Measurements from ENCODE around the gene ZRSR2.
"Not testable (repeated sequence)": the region's sequence is repeated elsewhere in the genome, so short reads cannot be mapped to it uniquely, and the experiment has no call there.

Gene ZRSR2

GRCh38 chrX:15790769-15791290, 546 bp downstream of the ZRSR2 start:
- DNase-seq: peak in 1 of 10 donors; percentile 2
- intact Hi-C loops (cut with DNase I): no loop called here

- no peak for DNase-seq
- intact Hi-C loops (cut with DNase I): no loop called here
Observed at GRCh38 chrX:15797707-15798106, 7.4 kb downstream of the ZRSR2 start.

DNA sequence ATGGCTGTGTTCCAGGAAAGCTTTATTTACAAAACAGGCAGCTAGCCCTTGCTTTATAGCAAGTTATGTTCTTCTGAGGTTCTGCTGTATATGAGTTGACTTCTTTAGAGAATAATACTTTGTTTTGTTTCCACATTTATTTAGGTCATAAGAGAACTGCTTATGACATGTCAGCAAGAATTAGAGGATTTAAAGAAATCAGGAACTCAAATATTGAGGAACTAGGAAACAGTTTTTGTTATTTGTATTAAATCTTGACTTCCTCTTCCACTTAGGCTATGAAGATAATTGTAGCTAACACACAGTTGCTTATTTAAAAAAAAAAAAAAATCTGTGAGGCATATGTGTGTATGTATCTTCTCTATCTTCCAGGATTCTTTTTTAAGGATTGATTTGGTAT, 14.3 kb downstream of the ZRSR2 start:
- no peak for DNase-seq
- intact Hi-C loops (cut with DNase I): no loop called here

DNA sequence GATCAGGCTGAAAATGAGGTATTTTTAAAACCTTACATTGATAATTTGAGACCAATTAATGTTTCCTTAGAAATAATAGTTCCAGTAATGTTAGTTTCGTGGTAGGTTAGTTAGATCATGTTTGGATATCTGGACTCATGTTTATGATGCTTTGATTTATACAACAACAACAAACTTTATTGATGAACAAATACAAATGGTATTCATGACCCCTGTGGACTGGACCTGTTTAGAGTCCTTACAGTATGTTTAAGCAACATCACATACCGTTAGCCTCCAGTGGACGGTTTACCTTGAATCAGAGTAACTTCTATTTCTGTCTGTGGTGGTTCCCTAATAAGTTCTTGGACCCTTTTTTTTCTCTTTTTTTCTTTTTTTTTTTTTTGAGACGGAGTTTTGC, 18.0 kb downstream of the ZRSR2 start:
- DNase-seq: no peak
- intact Hi-C loops (cut with DNase I): no loop called here

DNA sequence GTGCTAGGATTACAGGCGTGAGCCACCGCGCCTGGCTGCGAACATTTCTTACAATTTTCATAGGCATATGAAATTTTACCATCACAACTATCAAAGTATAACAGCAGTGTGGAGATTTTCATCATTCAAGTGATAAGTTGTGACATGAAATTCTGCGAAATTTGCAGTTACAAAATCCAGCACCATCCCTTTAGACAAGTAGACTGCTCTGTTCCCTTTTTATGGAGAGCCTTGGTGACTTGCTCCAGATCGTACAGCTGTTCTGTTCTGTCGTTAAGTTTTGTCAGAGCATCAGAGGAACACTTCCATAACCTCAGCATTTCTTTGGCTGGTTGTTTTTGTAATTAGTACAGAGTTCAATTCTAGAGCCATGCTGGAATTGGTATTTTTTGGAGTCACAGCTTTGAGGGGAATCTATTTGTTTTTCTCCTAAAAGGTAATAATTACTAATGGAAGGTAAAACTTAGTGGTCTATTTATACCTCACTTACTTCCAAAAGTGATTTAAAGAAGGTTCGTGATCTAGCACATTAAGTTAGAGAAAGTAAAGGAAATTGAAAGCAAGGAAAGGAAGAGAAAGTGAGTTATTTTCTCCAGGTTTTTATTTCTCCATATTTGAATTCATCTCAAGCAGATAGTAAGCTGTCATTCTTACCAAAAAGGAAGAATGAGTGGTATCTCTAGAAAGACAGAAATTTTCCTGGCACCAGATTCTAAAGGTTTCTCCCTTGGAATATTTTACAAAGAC, 22.1 kb downstream of the ZRSR2 start:
- DNase-seq: no peak
- intact Hi-C loops (cut with DNase I): no loop called here

DNA sequence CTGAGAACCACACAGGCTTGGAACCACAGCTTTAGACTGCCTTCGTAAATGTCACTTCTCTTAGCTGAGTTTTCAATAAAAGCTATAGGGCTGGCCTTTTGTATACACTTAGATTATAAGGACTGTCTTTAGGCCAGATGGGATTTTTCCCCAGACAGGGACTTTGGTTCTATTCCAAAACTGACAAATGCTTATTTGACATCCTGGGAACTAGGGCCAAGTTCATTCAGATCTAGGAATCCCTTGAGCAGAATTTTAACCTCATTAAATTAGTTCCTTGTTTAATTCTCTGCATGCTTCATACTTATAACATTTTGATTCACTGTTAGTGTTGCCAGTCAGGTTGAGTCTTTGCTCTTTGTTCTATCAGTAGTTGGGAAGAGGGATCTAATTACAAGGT, 23.1 kb downstream of the ZRSR2 start:
- no peak for DNase-seq
- intact Hi-C loops (cut with DNase I): no loop called here

- intact Hi-C loops (cut with DNase I): no loop called here
- DNase-seq: no peak
Observed at GRCh38 chrX:15814771-15815365, 24.6 kb downstream of the ZRSR2 start.

GRCh38 chrX:15815779-15816437, 25.6 kb downstream of the ZRSR2 start:
- no peak for DNase-seq
- intact Hi-C loops (cut with DNase I): no loop called here

GRCh38 chrX:15816438-15816809, 26.1 kb downstream of the ZRSR2 start:
- intact Hi-C loops (cut with DNase I): no loop called here
- DNase-seq: no peak

DNA sequence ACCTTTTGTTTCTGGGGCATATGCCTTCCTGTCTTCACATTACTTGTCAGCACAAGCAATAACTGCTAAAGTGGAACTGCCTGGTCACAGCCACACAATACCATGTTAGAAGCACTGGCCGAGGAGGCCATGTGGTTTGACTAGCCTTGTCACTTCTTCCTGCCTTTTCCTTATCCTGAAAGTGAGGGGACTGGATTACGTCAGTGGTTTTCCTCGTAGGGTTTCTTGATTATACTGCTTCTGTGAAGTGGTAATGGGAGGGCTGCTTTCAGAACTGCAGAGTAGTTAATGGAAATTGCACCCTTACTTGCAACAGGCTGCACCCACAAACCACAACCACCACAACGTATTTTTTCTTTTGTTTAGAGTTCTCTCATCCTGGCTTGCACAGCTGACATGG, 26.6 kb downstream of the ZRSR2 start:
- DNase-seq: no peak
- intact Hi-C loops (cut with DNase I): no loop called here

GRCh38 chrX:15820106-15821073, 30.1 kb downstream of the ZRSR2 start:
- DNase-seq: peak in 1 of 10 donors; percentile 29
- intact Hi-C loops (cut with DNase I): no loop called here

- peak in 1 of 10 donors; percentile 46 for DNase-seq
- intact Hi-C loops (cut with DNase I): no loop called here
Observed at GRCh38 chrX:15822922-15823321, 32.6 kb downstream of the ZRSR2 start.

GRCh38 chrX:15825936-15826335, 35.7 kb downstream of the ZRSR2 start:
- DNase-seq: no peak
- intact Hi-C loops (cut with DNase I): no loop called here

DNA sequence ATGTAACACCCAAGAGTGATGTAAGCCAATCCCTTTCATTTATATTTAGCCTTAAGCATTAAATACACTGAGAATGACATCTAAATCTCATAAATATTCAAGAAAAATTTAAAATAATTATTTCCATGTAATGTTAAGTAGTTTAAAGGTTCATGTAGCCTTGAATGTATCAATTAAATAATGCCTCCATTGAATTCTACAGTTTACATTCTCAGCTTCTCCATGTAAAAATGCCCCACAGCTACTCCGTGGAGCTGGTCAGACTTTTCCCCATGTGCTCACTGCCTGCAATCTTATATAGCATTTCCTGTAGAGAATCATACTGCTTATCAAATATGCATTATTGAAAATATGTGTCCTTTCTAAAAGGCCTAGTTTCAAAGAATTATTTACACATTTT, 38.9 kb downstream of the ZRSR2 start:
- DNase-seq: no peak
- intact Hi-C loops (cut with DNase I): no loop called here

DNA sequence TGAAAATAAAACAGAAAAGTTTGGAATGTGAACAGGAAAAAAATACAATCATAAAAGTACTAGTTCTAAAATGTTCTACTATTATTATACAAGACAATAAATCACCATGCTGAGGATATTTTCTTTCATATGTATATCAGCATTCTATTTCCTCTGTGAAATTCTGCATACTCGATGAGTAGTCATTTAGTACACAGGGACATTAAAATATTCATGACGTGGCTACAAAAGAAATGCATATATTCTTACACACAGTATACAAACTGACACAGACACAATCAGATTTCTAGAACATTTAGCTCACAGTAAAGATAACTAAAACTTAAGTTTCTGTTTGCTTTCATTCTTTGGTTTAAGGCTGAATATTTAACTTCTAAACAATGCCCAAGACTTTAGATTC, 41.1 kb downstream of the ZRSR2 start:
- DNase-seq; intact Hi-C loops (cut with DNase I): not testable (repeated sequence)

GRCh38 chrX:15834053-15834452, 43.8 kb downstream of the ZRSR2 start:
- intact Hi-C loops (cut with DNase I): no loop called here
- no peak for DNase-seq

- no peak for DNase-seq
- intact Hi-C loops (cut with DNase I): no loop called here
Observed at GRCh38 chrX:15834827-15835595, 44.7 kb downstream of the ZRSR2 start.

DNA sequence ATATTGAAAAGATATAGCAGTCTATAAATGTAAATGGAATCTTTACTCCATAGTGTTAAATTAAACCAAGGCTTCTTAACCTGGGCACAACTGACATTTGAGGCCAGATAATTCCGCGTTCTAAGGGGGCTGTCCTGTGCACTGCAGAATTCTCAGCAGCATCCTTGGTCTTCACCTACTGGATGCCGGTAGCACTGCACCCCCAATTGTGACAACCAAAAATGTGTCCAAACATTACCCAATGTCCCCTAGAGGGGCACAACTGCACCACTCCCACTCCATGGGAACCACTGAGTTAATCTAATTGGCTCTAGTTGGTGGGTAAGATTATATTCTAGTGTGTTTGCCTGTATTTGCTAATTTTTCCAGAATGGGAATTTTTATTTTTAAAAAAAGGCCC, 47.7 kb downstream of the ZRSR2 start:
- intact Hi-C loops (cut with DNase I): no loop called here
- no peak for DNase-seq

DNA sequence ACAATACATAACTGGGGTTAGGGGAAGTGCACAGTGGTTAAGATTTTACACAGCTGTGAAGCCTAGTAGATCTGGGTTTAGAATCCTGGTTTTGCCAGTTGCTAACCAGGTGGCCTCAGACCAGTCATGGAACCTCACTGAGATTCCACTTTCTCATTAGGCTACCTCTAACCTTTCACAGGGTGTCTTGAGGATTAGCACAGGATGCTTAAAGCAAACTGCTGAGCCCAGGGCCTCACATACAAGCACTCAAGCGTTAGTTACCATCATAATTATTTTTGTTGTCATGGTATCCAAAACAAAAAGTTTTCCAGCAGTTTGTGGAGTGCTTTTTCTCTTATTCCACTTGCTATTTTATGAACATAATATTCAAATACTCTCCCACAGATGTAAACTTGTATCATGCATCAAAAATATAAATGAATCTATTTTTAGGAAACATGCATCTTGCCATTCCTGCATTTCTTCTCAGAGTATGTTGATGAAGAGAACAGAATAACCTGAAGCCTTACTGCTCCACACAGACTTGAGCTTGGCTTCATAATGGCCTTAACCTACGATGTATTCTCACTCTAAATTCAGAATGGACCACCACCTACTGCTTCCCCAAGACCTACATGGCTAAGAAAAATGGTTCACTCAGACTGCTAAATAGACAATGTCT, 51.7 kb downstream of the ZRSR2 start:
- no peak for DNase-seq
- intact Hi-C loops (cut with DNase I): no loop called here

Measured in posterior cingulate gyrus (tissue), 11 donors.